Measurements from ENCODE around the gene CHKB.
A peak's percentile ranks its signal among the peaks of the same experiment; 100 is the strongest.
"Not testable (repeated sequence)": the region's sequence is repeated elsewhere in the genome, so short reads cannot be mapped to it uniquely, and the experiment has no call there.

Gene CHKB

DNA sequence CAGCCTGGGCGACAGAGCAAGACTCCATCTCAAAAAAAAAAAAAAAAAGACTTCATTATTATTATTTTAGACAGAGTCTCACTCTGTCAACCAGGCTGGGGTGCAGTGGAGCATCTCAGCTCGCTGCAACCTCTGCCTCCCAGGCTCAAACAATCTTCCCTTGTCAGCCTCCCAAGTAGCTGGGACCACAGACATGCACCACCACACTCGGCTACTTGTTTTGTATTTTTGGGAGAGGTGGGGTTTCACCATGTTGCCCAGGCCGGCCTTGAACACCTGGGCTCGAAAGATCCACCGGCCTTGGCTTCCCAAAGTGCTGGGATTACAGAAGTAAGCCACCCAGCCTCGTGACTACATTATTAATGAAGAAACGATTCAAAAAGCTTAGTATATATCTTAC lies 47.5 kb downstream of the CHKB start:
- no peak for DNase-seq (ENCODE audit: low read depth, low spot score)
- H3K36me3 ChIP-seq (ENCODE audit: insufficient read depth, low read length) = no peaks in the 10 kb centered on the region
- no peak for TF ChIP-seq EZH2 (IDR thresholded peaks at IDR 0.05)
- no peak for TF ChIP-seq FOXP2 (optimal IDR thresholded peaks at IDR 0.05; ENCODE audit: control extremely low read depth, extremely low read length, insufficient read depth)
- no peak for TF ChIP-seq POLR2AphosphoS5 (IDR thresholded peaks at IDR 0.05; ENCODE audit: borderline replicate concordance, low read depth, low read length)
- no peak overlapping the region for H3K4me3 ChIP-seq
- no peak overlapping the region for H3K27ac ChIP-seq
- no peaks in the 10 kb centered on the region for H3K9me3 ChIP-seq (ENCODE audit: low read depth, low read length)
- H3K9ac ChIP-seq (ENCODE audit: insufficient read length) = no peak overlapping the region

DNA sequence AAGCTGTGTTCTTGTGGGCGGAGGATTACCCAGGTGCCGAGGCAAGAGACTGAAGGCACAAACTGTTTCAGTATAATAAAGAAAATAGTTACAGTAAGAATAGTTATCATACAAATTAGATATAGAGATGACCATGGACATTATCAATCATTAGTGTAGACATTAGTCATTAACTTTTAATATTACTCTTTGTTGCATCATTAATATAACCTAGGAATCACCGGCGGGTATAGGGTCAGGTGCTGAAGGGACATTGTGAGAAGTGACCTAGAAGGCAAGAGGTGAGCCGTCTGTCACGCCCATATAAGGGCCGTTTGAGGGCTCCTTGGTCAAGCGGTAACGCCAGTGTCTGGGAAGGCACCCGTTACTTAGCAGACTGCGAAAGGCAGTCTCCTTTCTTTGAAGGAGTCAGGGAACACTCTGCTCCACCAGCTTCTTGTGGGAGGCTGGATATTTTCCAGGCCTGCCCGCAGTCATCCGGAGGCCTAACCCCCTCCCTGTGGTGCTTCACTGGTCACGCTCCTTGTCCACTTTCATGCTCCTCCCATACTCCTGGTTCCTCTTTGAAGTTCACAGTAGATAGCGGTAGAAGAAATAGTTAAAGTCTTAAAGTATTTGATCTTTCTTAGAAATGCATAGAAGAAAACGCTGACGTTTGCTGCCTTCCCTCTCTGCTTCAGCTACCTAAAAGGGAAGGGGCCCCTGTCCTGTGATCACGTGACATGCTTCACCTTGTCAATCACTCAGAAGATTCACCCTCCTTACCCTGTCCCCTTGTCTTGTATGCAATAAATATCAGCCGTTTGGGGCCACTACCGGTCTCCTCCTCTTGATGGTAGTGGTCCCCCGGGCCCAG lies 48.6 kb downstream of the CHKB start:
- peak overlapping the region; percentile 42; the same call in 1 of the 2 replicates for H3K27ac ChIP-seq
- H3K4me3 ChIP-seq; H3K9me3 ChIP-seq (ENCODE audit: low read depth, low read length); H3K9ac ChIP-seq (ENCODE audit: insufficient read length); DNase-seq (ENCODE audit: low read depth, low spot score); H3K36me3 ChIP-seq (ENCODE audit: insufficient read depth, low read length): not testable (repeated sequence)

DNA sequence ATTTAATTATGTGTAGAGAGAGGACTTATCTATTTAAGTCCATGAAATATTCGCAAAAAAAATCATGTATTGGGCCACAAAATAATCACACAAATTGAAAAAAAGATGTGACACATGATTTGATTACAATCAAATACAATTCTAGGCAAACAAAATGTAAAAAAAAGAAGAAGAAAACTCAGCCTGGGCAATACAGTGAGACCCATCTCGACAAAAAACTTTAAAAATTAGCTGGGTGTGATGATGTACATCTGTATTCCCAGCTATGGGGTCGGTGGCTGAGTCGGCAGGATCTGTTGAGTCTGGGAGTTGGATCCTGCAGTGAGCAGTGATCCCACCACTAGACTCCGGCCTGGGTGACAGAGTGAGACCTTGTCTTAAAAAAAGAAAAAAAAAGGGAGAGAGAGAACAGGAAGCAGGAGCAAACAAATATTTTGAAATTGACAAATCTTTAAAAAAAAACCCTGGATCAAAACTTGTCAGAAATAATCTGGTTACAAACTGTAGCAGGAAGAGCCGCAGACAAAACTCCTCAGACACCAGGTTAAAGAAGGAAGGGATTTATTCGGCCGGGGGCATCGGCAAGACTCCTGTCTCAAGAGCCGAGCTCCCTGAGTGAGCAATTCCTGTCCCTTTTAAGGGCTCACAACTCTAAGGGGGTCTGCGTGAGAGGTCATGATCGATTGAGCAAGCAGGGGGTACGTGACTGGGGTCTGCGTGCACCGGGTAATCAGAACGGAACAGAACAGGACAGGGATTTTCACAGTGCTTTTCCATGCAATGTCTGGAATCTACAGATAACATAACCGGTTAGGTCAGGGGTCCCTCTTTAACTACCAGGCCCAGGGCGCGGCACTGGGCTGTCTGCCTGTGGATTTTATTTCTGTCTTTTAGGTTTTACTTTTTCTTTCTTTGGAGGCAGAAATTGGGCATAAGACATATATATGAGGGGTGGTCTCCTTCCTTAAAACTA lies 49.5 kb downstream of the CHKB start:
- Histone ChIP-seq H3K4me3 (no peak overlapping the region), H3K9ac (ENCODE audit: insufficient read length) (no peak overlapping the region), H3K36me3 (ENCODE audit: insufficient read depth, low read length) (no peaks in the 10 kb centered on the region), H3K9me3 (ENCODE audit: low read depth, low read length) (no peaks in the 10 kb centered on the region), H3K27ac (peak overlapping the region; percentile 42; the same call in 1 of the 2 replicates)
- no peak for DNase-seq (ENCODE audit: low read depth, low spot score)
- no peak for TF ChIP-seq FOXP2 (optimal IDR thresholded peaks at IDR 0.05; ENCODE audit: control extremely low read depth, extremely low read length, insufficient read depth)
- TF ChIP-seq POLR2AphosphoS5 (IDR thresholded peaks at IDR 0.05; ENCODE audit: borderline replicate concordance, low read depth, low read length) = no peak
- TF ChIP-seq EZH2 (IDR thresholded peaks at IDR 0.05) = no peak

DNA sequence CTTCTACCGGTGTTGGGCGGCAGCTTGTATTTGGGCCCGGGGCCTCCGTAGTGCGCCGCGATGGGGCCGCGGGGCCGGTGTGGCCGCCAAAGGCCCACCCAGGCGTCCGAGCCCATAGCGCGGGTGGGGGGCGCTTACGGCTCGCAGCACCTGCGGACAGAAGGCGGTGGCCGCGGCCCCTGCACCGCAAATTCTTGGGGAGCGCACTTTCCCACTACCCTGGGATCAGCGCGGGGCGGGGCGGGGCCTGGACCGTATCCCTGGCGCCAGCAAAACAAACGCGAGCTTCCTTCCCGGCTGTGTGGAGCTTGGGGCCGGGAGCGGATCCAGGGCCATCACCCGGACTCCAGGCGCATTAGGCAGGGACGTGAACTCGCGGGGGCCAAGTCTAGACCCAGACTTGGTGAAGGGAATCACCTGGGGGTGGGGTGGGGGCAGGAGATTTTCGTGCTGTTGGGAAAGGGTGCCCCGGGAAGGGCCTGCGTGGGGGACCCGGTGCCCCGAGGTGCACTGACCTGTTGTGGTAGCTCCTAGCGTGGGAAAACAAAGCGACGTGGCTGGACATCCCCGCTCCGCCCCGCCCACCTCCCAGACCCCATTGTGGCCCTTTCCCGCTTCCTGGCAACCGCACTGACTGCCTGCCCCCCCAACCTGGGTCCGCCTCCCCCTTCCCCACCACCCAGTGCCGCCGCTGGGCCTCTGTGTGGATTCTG lies 50.5 kb downstream of the CHKB start:
- TF ChIP-seq EZH2 (IDR thresholded peaks at IDR 0.05) = no peak
- TF ChIP-seq FOXP2 (optimal IDR thresholded peaks at IDR 0.05; ENCODE audit: control extremely low read depth, extremely low read length, insufficient read depth) = no peak
- no peak for TF ChIP-seq POLR2AphosphoS5 (IDR thresholded peaks at IDR 0.05; ENCODE audit: borderline replicate concordance, low read depth, low read length)
- H3K36me3 ChIP-seq (ENCODE audit: insufficient read depth, low read length) = no peaks in the 10 kb centered on the region
- H3K4me3 ChIP-seq = no peak overlapping the region
- no peak for DNase-seq (ENCODE audit: low read depth, low spot score)
- no peaks in the 10 kb centered on the region for H3K9me3 ChIP-seq (ENCODE audit: low read depth, low read length)
- H3K27ac ChIP-seq = no peak overlapping the region
- no peak overlapping the region for H3K9ac ChIP-seq (ENCODE audit: insufficient read length)

DNA sequence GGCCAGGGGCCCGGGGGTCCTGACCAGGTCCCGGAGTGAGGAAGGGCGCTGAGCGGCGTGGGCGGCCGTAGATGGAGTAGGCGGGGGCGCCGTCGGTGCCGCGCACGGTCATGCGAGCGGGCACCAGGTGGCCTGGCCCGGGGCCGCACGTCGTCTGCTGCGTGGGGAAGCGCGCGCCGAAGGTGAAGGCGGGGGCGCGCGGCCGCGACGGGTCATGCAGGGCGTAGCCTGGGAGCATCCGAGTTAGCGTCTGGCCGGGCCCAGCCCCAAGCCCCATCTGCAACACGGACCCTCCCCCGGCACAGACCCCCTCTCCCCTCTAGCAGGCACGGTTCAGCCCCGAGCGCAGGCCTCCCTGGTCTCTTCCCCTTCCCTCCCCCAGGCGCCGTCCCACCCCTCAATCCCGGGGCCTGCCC lies 51.1 kb downstream of the CHKB start:
- DNase-seq (ENCODE audit: low read depth, low spot score) = no peak
- no peaks in the 10 kb centered on the region for H3K9me3 ChIP-seq (ENCODE audit: low read depth, low read length)
- peak overlapping the region; percentile 20 for H3K9ac ChIP-seq (ENCODE audit: insufficient read length)
- no peak overlapping the region for H3K27ac ChIP-seq
- no peak for TF ChIP-seq EZH2 (IDR thresholded peaks at IDR 0.05)
- H3K4me3 ChIP-seq = peak overlapping the region; percentile 82; the same call in 1 of the 2 replicates
- no peaks in the 10 kb centered on the region for H3K36me3 ChIP-seq (ENCODE audit: insufficient read depth, low read length)

DNA sequence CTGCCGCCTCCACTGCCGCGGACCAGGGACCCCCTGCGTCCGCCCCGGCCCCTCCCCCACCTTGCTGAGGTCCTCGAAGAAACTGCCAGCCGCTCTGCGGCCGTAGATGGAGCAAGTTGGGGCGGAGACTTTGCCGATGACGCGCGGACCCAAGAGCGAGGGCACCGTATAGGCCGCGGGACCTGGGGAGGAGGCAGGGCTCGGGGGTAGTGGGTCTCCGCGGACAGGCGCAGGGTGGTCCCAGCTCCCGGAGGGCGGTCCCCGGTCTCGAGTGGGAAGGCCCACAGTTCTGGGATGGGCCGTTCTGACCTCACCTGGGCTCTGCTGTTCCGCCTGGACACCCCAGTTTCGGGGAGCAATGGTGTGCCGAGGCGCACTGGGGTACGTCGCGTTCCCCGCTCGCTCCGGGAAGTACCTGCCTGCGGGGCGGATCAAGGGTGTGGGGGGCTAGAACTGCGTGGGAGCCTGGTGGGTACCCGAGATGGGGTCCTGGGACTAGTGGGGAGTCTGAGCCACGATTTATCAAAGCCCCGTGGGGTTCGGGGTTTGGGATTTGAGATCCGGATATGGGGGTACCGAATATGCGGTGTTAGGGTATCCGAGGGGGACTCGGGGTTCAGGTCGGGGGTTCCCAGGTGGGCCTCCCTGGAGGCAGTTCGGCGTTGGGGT lies 51.6 kb downstream of the CHKB start:
- no peak for DNase-seq (ENCODE audit: low read depth, low spot score)
- Histone ChIP-seq H3K4me3 (peak overlapping the region; percentile 82), H3K9me3 (ENCODE audit: low read depth, low read length) (no peaks in the 10 kb centered on the region), H3K36me3 (ENCODE audit: insufficient read depth, low read length) (no peaks in the 10 kb centered on the region), H3K27ac (no peak overlapping the region), H3K9ac (ENCODE audit: insufficient read length) (peak overlapping the region; percentile 78)
- no peak for TF ChIP-seq EZH2 (IDR thresholded peaks at IDR 0.05)

DNA sequence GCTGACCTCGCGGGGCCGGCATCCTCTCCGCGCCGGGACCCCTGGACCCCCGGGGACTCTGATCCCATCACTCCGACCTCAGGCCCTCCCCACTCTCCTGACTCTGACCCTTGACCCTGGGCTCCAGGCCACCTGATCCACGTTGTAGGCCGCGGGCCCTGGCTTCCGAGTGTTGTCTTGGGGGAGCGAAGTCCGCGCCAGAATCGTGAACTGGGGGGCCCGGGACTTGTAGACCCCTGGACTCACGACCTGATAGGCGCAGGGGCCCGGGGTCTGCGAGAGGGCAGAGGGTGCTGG lies 52.1 kb downstream of the CHKB start:
- Histone ChIP-seq H3K9ac (ENCODE audit: insufficient read length) (peak overlapping the region; percentile 78), H3K27ac (no peak overlapping the region), H3K36me3 (ENCODE audit: insufficient read depth, low read length) (no peaks in the 10 kb centered on the region), H3K9me3 (ENCODE audit: low read depth, low read length) (no peaks in the 10 kb centered on the region), H3K4me3 (peak overlapping the region; percentile 82)
- TF ChIP-seq POLR2AphosphoS5 (IDR thresholded peaks at IDR 0.05; ENCODE audit: borderline replicate concordance, low read depth, low read length) (no peak), FOXP2 (optimal IDR thresholded peaks at IDR 0.05; ENCODE audit: control extremely low read depth, extremely low read length, insufficient read depth) (no peak), EZH2 (IDR thresholded peaks at IDR 0.05) (no peak)
- DNase-seq (ENCODE audit: low read depth, low spot score) = no peak

Measured in SK-N-MC (cell line).